HG03378 (cell line): Measurements from ENCODE around the gene MYL6B.

Experiments used
- ATAC-seq: cut with Tn5 transposase; IDR thresholded peaks from one replicate; pipeline ENCODE4 v1.9.1; 2021; ENCODE audit warnings: mild to moderate bottlenecking, moderate library complexity; ENCODE audit not compliant: unreplicated experiment

Gene MYL6B

DNA sequence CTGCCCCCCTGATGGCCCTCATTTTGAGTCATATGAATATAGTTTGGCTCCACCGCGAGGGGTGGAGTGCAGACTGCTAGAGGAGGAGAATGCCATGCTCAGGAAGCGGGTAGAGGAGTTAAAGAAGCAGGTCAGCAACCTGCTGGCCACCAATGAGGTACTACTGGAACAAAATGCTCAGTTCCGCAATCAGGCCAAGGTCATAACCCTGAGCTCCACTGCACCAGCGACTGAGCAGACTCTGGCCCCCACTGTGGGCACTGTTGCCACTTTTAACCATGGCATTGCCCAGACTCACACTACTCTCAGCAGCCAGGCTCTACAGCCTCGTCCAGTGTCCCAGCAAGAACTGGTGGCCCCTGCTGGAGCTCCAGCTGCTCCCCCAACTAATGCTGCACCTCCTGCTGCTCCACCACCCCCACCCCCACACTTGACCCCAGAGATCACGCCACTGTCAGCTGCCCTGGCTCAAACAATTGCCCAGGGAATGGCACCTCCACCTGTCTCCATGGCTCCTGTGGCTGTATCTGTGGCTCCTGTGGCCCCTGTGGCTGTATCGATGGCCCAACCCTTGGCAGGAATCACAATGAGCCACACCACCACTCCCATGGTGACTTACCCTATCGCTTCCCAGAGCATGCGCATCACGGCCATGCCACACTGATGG lies 31.1 kb upstream of the MYL6B start:
- no peak for ATAC-seq

DNA sequence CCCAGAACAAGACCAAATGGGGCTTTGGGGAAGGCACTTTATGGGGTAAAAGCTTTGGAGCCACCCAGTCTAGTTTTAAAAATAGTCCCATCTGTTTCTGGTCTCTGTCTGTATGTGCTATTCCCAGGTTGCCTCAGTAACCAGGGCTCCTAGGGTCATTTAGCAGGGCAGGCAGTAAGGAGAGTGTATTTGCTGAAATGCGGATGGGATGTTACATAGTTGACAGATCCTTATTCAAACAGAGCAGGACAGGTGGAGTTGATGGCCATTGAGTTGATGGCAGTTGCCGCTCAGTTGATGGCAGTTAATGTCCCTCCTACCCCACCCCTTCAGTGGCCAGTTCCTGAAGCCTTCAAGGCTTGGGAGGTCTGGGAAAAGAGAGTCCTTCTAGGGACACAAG lies 29.8 kb upstream of the MYL6B start:
- no peak for ATAC-seq

- ATAC-seq: no peak
Measured at GRCh38 chr12:56124133-56124532, 28.3 kb upstream of the MYL6B start.

DNA sequence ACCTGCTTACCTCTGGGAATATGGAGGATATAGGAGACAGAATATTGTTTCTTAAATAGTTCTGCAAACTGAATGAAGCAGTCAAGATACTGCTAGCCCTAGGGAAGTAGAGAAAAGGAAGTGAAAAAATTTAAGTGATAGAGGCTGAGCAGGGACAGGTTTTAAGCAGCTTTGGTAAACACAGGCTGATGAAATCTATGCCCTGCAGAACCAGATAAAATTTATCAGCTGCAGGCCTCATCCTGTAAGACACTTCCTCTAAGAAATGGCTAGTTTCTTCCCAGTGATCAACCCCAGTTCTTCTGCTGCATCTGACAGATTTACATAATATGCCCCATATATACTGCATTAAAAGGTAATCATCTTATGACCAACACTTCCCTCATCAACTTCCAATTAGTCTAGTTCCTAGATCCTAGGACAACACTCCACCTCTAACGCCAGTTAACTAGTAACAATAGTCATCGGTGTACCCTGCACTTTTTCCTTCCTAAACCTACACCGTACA lies 25.6 kb upstream of the MYL6B start:
- no peak for ATAC-seq

DNA sequence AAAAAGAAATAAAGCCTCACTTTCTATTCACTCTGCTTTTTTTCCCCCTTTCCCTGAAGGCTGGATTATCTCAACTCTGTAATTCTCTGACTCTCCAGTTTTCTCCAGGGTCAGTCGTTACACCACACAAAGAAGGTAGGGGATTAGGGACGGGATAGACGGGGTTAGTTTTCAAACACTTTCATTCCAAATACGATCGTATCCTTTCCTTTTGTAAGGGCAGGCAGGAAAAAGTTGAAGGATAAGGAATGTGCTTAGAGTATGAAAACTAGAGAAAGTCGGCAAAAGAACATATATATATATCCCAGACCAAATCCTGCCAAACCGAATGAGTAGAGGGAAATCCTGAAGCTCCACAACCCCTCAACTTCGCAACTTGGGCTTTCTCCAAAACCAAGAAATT lies 24.9 kb upstream of the MYL6B start:
- no peak for ATAC-seq

- ATAC-seq: peak; percentile 83
Measured at GRCh38 chr12:56127888-56128669, 24.3 kb upstream of the MYL6B start, which contains the start of gene ESYT1. ESYT1 (plus strand) TSS chr12:56128267; CDS start chr12:56128320, 53 bp downstream.

GRCh38 chr12:56128670-56129205 lies 23.6 kb upstream of the MYL6B start:
- no peak for ATAC-seq

DNA sequence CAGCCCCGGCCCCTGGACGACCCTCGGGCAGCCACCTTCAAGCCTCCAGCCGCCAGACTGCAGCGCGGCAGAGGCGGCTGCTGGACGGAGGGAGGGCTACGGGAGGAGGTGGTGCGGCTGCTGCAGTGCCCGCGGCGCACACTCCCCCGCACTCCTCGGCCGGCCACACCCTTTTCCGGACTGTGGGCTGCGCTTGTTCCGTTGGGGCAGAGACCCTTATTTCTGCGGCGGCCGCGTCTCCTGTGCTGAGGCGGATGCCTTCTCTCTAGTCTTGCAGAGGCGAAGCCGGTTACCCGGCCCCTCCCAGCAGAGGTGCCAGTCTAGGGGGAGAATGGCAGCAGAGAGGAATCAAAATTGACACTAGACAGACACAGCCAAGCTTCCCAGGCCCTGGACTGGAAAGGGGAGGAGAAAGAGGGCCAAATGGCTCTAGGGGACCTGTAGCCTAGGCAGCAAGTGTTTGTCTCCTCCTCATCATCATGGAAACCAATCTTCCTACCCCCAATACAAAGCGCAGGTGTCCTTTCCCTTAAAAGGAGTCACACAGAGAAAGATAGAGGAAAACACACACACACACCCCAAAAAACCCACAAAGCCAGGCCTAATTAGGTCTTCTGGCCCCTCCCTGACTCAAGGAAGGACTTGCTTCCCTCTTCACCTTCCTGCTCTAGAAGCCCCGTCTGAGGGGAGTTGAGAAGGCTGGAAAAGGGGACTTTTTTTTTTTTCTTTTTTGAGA lies 23.0 kb upstream of the MYL6B start:
- ATAC-seq: no peak

DNA sequence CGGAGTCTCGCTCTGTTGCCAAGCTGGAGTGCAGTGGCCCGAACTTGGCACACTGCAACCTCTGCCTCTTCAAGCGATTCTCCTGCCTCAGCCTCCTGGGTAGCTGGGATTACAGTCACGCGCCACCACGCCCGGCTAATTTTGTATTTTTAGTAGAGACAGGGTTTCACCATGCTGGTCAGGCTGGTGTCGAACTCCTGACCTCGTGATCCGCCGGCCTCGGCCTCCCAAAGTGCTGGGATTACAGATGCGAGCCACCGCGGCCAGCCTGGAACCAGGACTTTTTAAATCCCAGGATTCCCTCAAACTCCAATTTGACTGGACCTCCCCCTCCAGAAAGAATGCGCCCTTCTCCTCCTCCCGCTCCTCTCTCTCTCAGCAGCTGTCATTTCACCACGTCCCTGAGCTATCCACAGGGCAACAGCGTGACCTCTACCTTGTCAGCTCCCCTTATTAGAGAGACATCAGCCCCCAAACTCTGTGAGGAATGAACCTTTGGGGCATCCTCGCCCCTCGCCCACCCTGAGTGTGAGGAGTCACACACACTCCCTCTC lies 22.4 kb upstream of the MYL6B start:
- no peak for ATAC-seq

GRCh38 chr12:56130876-56131275 lies 21.5 kb upstream of the MYL6B start:
- no peak for ATAC-seq

- no peak for ATAC-seq
Measured at GRCh38 chr12:56134897-56135296, 17.5 kb upstream of the MYL6B start.

DNA sequence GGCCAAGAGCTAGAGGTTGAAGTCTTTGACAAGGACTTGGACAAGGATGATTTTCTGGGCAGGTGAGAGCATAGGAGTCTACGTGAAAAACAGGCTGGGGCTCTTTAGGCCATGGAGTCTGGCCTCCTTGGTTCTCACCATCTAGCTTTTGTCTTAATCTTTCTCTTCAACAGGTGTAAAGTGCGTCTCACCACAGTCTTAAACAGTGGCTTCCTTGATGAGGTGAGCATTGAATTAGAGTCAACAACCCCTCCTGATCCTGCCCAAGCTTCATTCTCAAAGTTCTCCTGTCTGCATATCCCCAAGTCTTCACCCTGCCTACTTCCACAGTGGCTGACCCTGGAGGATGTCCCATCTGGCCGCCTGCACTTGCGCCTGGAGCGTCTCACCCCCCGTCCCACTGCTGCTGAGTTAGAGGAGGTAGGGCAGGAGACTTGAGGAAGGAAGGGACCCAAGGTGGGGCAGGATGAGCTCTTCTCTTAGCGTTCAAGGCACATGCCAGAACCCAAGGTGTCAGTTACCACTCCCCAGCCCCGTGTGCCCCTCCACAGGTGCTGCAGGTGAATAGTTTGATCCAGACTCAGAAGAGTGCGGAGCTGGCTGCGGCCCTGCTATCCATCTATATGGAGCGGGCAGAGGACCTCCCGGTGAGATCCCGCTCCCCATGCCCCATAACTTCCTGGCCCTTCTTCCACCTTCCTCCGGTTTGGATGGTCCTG lies 14.4 kb upstream of the MYL6B start:
- no peak for ATAC-seq

GRCh38 chr12:56141946-56142784 lies 10.2 kb upstream of the MYL6B start:
- no peak for ATAC-seq

GRCh38 chr12:56143217-56143616 lies 9.2 kb upstream of the MYL6B start:
- ATAC-seq: no peak

- ATAC-seq: no peak
Measured at GRCh38 chr12:56143870-56144269, 8.5 kb upstream of the MYL6B start.

DNA sequence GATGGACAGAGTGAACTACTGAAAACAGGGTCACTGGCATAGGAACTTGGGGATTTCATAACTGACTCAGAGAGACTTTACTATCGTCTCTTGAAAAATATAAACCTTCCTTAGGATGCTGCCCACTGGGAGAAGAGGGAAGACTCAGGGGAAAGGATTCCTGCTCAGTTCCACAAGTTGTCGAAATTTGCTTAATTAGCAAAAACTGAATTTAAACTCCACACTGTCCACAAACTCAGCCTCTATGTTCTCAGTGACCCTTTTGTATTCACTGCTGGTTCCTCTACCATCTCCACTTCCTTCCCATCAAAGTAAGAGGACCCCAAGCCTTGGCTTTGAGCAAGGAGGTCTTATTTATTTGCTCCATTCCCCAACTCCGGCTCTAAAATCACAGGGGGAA lies 7.2 kb upstream of the MYL6B start:
- ATAC-seq: no peak

- ATAC-seq: no peak
Measured at GRCh38 chr12:56146492-56147460, 5.6 kb upstream of the MYL6B start.

GRCh38 chr12:56150563-56150962 lies 1.8 kb upstream of the MYL6B start:
- no peak for ATAC-seq
